DOHH2 (cell line): ENCODE measurements around the gene MCOLN1.

Experiments
- EZH2phosphoT487 ChIP-seq: fragments of 200-600 bp; sonication (generic); IDR thresholded peaks from 2 replicates; pipeline ENCODE4 v1.6.1; 2017; ENCODE audit warnings: borderline replicate concordance, mild to moderate bottlenecking, antibody characterized with exemption, low read length, moderate library complexity, mixed read lengths
- TF ChIP-seq, protein P1 (sequence below): fragments of 200-600 bp; sonication (generic); IDR thresholded peaks from one replicate; pipeline ENCODE4 v1.5.1; 2014; ENCODE audit warnings: antibody characterized with exemption, mild to moderate bottlenecking, low read depth, low read length; ENCODE audit not compliant: poor library complexity, severe bottlenecking

DNA sequence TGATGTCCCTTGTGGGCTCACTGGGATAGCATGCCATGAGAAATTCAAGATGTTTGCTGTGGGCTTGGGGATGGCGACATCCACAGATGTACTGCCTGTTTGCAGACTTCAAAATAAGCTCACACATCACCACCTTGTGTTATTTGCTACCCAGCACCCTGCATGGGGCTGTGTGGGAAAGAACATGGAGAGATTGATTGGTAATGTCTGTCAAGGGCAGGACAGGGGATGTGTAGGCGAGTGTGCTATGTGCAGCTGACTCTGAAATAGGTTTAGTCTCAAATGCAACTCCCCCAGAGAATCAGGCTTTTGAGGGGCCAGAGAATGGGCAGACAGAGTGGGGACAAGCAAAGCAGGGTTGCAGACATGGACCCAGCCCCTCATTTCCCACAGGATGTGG is 37.8 kb downstream of the MCOLN1 start:
- TF ChIP-seq, protein P1, sequence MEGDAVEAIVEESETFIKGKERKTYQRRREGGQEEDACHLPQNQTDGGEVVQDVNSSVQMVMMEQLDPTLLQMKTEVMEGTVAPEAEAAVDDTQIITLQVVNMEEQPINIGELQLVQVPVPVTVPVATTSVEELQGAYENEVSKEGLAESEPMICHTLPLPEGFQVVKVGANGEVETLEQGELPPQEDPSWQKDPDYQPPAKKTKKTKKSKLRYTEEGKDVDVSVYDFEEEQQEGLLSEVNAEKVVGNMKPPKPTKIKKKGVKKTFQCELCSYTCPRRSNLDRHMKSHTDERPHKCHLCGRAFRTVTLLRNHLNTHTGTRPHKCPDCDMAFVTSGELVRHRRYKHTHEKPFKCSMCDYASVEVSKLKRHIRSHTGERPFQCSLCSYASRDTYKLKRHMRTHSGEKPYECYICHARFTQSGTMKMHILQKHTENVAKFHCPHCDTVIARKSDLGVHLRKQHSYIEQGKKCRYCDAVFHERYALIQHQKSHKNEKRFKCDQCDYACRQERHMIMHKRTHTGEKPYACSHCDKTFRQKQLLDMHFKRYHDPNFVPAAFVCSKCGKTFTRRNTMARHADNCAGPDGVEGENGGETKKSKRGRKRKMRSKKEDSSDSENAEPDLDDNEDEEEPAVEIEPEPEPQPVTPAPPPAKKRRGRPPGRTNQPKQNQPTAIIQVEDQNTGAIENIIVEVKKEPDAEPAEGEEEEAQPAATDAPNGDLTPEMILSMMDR, result no peak
- TF ChIP-seq EZH2phosphoT487, result no peak
